Measurements from ENCODE around the gene C17orf107. TPM values are rescaled to one million over a fixed set of nuclear protein-coding genes. Genes with fewer than 3 reads are reported as not detected.

C17orf107 gene
- total and polyA plus RNA-seq, 2 donors (not counting 1 experiment from before 2014, with no cell fraction given) = 3.9 to 4.6 TPM

DNA sequence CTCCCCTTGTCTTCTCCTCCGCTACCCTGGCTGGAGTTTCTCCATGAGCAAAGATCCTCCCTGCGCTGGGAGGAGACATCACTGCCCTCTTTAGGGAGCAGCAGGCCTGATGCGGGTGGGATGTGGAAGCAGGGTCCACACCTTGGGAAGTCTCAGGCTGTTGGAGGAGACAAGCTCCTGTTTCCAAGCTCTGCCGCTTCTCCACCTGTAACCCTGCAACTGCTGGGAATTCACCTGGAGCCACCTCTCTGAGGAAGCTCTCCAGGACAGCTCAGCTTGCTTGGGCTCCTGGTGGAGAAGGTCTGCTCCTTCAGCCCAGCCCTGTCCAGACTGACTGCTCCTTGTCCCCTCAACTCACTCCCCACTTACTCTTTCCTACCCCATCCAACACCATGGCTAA is 14.8 kb upstream of the C17orf107 start:
- no peaks in the 10 kb centered on the region for H3K9me3 Mint-ChIP-seq (ENCODE audit: insufficient read depth)
- peaks cover 0 to 9% of the 10 kb centered on the region in 2 donors for H3K4me1 ChIP-seq (ENCODE audit: control insufficient read depth in 2 of 2, insufficient read depth in 2 of 2, low read length in 2 of 2)
- H3K27me3 Mint-ChIP-seq = no peaks in the 10 kb centered on the region
- POLR2A ChIA-PET = interaction anchor here (0.7 kb wide), 1 partner anchor 259 kb away, joined by 6 read pairs; no protein-coding TSS in a partner anchor
- TF ChIP-seq, protein P1, sequence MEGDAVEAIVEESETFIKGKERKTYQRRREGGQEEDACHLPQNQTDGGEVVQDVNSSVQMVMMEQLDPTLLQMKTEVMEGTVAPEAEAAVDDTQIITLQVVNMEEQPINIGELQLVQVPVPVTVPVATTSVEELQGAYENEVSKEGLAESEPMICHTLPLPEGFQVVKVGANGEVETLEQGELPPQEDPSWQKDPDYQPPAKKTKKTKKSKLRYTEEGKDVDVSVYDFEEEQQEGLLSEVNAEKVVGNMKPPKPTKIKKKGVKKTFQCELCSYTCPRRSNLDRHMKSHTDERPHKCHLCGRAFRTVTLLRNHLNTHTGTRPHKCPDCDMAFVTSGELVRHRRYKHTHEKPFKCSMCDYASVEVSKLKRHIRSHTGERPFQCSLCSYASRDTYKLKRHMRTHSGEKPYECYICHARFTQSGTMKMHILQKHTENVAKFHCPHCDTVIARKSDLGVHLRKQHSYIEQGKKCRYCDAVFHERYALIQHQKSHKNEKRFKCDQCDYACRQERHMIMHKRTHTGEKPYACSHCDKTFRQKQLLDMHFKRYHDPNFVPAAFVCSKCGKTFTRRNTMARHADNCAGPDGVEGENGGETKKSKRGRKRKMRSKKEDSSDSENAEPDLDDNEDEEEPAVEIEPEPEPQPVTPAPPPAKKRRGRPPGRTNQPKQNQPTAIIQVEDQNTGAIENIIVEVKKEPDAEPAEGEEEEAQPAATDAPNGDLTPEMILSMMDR (IDR thresholded peaks at IDR 0.05) = no peak
- TF ChIP-seq EZH2 (IDR thresholded peaks at IDR 0.05; ENCODE audit: borderline replicate concordance, insufficient read depth, low read depth, low read length, poor library complexity, severe bottlenecking) = no peak
- no peaks in the 10 kb centered on the region for H3K27me3 ChIP-seq (replicated peaks in 1 of 4; ENCODE audit: control extremely low read depth in 1 of 4, control insufficient read depth in 3 of 4, insufficient read depth in 4 of 4, low read length in 3 of 4)
- CTCF ChIA-PET = interaction anchor here (0.9 to 7.4 kb wide), 4 partner anchors 13 to 175 kb away, joined by 3 to 38 read pairs (median 3); partner anchors contain the start of genes ARRB2, CHRNE and GLTPD2
- H3K36me3 ChIP-seq (replicated peaks in 1 of 2; ENCODE audit: control extremely low read depth in 1 of 2, control insufficient read depth in 1 of 2, extremely low read depth in 1 of 2, insufficient read depth in 2 of 2, low read length in 1 of 2) = peaks cover 0 to 51% of the 10 kb centered on the region in 2 experiments
- no peak overlapping the region for H3K27ac Mint-ChIP-seq
- no peak overlapping the region for H3K4me2 ChIP-seq (replicated peaks; ENCODE audit: low read depth, low read length, poor library complexity, severe bottlenecking)
- no peak overlapping the region for H3K27ac ChIP-seq (ENCODE audit: low read length in 2 of 2)
- no peaks in the 10 kb centered on the region for H3K9me3 ChIP-seq (ENCODE audit: control extremely low read depth in 1 of 3, control insufficient read depth in 2 of 3, insufficient read depth in 1 of 3, low read length in 2 of 3)
- H3K9ac ChIP-seq (ENCODE audit: low read length) = no peak overlapping the region
- intact Hi-C loops (cut with micrococcal nuclease) = no loop called here
- no peak overlapping the region for H2AFZ ChIP-seq (ENCODE audit: insufficient read depth, low read depth, low read length, poor library complexity, severe bottlenecking)
- H3K4me3 ChIP-seq (ENCODE audit: control extremely low read depth in 1 of 5, extremely low read depth in 1 of 5, insufficient read depth in 1 of 5, low read depth in 2 of 5, low read length in 4 of 5) = no peak overlapping the region
- DNase-seq = no peak
- no peak for ATAC-seq (ENCODE audit: low read depth)
- peaks cover 7% of the 10 kb centered on the region for H3K4me1 Mint-ChIP-seq
- 100% methylated on average over 4 of the region's 4 CpGs for WGBS (ENCODE audit: insufficient coverage)
- H3K79me2 ChIP-seq (ENCODE audit: control insufficient read depth, insufficient read depth, low read length) = no peaks in the 10 kb centered on the region
- no peak overlapping the region for H3K4me3 Mint-ChIP-seq
- H4K20me1 ChIP-seq (ENCODE audit: control insufficient read depth, insufficient read depth, low read length, poor library complexity, severe bottlenecking) = peaks cover 21% of the 10 kb centered on the region

DNA sequence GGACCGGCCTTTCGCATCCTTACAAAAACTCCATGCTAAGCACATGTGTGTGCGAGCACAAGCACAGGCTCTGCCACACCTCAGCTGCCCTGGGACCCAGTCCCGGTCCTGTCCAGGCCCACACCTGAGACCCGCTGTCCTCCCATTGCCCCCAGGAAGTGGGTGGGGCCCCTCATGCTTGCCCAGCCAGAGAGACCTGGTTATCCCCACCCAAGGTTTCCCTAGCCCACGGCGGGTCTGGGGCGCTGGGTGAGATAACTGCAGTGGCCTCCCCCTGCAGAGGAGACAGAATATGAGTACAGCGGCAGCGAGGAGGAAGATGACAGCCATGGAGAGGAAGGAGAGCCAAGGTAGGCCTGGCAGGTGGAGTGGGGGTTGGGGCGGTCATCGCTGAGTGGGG is 12.5 kb upstream of the C17orf107 start:
- H3K27ac ChIP-seq (ENCODE audit: low read length in 2 of 2) = no peak overlapping the region
- no peaks in the 10 kb centered on the region for H3K27me3 ChIP-seq (replicated peaks in 1 of 4; ENCODE audit: control extremely low read depth in 1 of 4, control insufficient read depth in 3 of 4, insufficient read depth in 4 of 4, low read length in 3 of 4)
- intact Hi-C loops (cut with micrococcal nuclease) = no loop called here
- H3K4me3 ChIP-seq (ENCODE audit: control extremely low read depth in 1 of 5, extremely low read depth in 1 of 5, insufficient read depth in 1 of 5, low read depth in 2 of 5, low read length in 4 of 5) = no peak overlapping the region
- peaks cover 20% of the 10 kb centered on the region for H4K20me1 ChIP-seq (ENCODE audit: control insufficient read depth, insufficient read depth, low read length, poor library complexity, severe bottlenecking)
- DNase-seq (no peak), ATAC-seq (ENCODE audit: low read depth) (no peak)
- peaks cover 0 to 54% of the 10 kb centered on the region in 2 experiments for H3K36me3 ChIP-seq (replicated peaks in 1 of 2; ENCODE audit: control extremely low read depth in 1 of 2, control insufficient read depth in 1 of 2, extremely low read depth in 1 of 2, insufficient read depth in 2 of 2, low read length in 1 of 2)
- no peaks in the 10 kb centered on the region for H3K27me3 Mint-ChIP-seq
- H3K4me3 Mint-ChIP-seq = no peak overlapping the region
- H3K4me1 Mint-ChIP-seq = peaks cover 6% of the 10 kb centered on the region
- H3K4me2 ChIP-seq (replicated peaks; ENCODE audit: low read depth, low read length, poor library complexity, severe bottlenecking) = no peak overlapping the region
- ChIA-PET POLR2A (no interaction called here), CTCF (interaction anchor here (0.6 to 1.7 kb wide), 4 partner anchors 25 to 184 kb away, joined by 3 to 6 read pairs (median 4); partner anchors contain the start of genes ARRB2 and GLTPD2)
- no peaks in the 10 kb centered on the region for H3K9me3 ChIP-seq (ENCODE audit: control extremely low read depth in 1 of 3, control insufficient read depth in 2 of 3, insufficient read depth in 1 of 3, low read length in 2 of 3)
- no peaks in the 10 kb centered on the region for H3K79me2 ChIP-seq (ENCODE audit: control insufficient read depth, insufficient read depth, low read length)
- no peak for TF ChIP-seq EZH2 (IDR thresholded peaks at IDR 0.05; ENCODE audit: borderline replicate concordance, insufficient read depth, low read depth, low read length, poor library complexity, severe bottlenecking)
- TF ChIP-seq, protein P1 (IDR thresholded peaks at IDR 0.05) = no peak
- H3K27ac Mint-ChIP-seq = no peak overlapping the region
- 94% methylated on average over 11 of the region's 12 CpGs for WGBS (ENCODE audit: insufficient coverage)
- no peaks in the 10 kb centered on the region for H3K9me3 Mint-ChIP-seq (ENCODE audit: insufficient read depth)
- no peak overlapping the region for H3K9ac ChIP-seq (ENCODE audit: low read length)
- H3K4me1 ChIP-seq (ENCODE audit: control insufficient read depth in 2 of 2, insufficient read depth in 2 of 2, low read length in 2 of 2) = peaks cover 0 to 7% of the 10 kb centered on the region in 2 donors
- H2AFZ ChIP-seq (ENCODE audit: insufficient read depth, low read depth, low read length, poor library complexity, severe bottlenecking) = no peak overlapping the region
